ENCODE results near the gene RPS5. TPM values are rescaled to one million over a fixed set of nuclear protein-coding genes. Genes with fewer than 3 reads are reported as not detected.
A peak's percentile ranks its signal among the peaks of the same experiment; 100 is the strongest.

The RPS5 gene
- total RNA-seq, 1 experiment from 2014 or later, result 1,982 TPM

DNA sequence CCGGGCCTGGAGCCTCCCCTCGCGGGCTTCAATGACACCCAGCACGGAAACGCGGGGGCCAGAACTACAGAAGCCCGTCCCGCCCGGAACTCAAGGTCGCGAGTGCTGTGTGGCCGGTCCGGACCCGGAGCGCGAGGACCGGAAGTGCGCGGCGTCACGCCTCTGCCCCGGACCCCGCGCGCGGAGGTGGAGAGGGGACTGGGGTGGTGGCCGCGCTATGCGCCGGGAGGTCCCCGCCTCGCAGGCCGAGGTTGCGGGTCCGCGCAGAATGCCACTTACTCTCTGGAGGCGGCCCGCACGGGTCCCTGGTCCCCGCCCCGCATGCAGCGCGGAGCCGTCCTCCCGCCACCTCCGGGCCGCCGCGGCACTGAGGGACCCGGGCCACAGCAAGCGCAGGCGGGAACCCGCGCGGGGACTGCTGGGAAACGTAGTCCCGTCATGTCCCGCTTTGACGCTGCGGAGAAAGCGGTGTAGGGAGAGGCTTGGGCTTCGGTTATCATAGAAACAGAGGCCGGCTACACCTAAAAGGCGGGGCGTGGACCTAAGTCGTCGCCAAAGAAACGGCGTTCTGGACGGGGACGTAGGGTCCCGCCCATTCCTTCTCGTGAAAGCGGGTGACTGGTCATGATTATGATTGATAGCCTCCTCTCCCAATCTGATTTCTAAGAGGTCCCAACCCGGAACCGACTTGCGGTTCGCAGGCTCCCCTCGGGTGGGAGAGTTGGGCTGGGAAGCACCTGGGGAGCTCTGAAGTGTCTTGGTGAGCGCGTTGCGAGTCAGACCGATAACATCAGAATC lies 6.2 kb upstream of the RPS5 start, which contains the start of gene ZNF837 (continued):
- TF ChIP-seq, protein P1, sequence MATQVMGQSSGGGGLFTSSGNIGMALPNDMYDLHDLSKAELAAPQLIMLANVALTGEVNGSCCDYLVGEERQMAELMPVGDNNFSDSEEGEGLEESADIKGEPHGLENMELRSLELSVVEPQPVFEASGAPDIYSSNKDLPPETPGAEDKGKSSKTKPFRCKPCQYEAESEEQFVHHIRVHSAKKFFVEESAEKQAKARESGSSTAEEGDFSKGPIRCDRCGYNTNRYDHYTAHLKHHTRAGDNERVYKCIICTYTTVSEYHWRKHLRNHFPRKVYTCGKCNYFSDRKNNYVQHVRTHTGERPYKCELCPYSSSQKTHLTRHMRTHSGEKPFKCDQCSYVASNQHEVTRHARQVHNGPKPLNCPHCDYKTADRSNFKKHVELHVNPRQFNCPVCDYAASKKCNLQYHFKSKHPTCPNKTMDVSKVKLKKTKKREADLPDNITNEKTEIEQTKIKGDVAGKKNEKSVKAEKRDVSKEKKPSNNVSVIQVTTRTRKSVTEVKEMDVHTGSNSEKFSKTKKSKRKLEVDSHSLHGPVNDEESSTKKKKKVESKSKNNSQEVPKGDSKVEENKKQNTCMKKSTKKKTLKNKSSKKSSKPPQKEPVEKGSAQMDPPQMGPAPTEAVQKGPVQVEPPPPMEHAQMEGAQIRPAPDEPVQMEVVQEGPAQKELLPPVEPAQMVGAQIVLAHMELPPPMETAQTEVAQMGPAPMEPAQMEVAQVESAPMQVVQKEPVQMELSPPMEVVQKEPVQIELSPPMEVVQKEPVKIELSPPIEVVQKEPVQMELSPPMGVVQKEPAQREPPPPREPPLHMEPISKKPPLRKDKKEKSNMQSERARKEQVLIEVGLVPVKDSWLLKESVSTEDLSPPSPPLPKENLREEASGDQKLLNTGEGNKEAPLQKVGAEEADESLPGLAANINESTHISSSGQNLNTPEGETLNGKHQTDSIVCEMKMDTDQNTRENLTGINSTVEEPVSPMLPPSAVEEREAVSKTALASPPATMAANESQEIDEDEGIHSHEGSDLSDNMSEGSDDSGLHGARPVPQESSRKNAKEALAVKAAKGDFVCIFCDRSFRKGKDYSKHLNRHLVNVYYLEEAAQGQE (IDR thresholded peaks at IDR 0.05; ENCODE audit: low read depth), result no peak
- TF ChIP-seq, protein P2, sequence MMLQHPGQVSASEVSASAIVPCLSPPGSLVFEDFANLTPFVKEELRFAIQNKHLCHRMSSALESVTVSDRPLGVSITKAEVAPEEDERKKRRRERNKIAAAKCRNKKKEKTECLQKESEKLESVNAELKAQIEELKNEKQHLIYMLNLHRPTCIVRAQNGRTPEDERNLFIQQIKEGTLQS (IDR thresholded peaks at IDR 0.05), result no peak
- peak; percentile 85 for TF ChIP-seq EGR1 (IDR thresholded peaks at IDR 0.05; ENCODE audit: low read depth)

DNA sequence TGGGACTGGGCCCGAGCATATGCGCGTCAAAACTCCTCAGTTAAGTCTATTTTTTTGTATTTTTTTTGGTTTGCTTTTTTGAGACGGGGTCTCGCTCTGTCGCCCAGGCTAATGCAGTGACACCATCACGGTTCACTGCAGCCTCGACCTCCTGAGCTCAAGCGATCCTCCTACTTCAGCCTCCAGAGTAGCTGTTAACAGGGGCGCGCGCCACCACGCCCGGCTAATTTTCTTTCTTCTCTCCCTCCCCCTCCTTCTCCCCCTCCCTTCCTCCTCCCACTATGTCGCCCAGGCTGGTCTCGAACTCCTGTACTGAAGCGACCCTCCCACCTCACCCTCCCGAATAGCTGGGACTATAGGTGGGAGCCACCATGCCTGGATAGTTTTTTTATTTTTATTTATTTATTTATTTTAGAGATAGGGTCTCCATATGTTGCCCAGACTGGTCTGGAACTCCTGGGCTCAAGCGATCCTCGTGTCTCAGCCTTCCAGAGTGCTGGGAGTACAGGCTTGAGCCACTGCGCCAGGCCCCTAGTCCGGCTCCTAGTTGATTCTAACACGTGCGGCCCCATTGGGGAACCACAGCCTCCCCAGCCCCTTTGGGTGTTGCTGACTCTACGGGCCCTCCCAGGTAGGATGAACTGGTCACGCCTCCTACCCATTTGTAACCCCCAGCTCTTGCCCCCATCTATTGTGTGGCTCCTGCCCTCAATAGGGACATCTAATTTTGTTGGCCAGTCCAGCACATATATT lies 5.4 kb upstream of the RPS5 start:
- no peak for TF ChIP-seq TCF7L2 (IDR thresholded peaks at IDR 0.05; ENCODE audit: borderline replicate concordance, extremely low read depth, insufficient read depth, insufficient read length)
- no peak for TF ChIP-seq FOSL1 (IDR thresholded peaks at IDR 0.05; ENCODE audit: low read depth)
- TF ChIP-seq EZH2 (IDR thresholded peaks at IDR 0.05), result no peak
- TF ChIP-seq EGR1 (IDR thresholded peaks at IDR 0.05; ENCODE audit: low read depth), result no peak
- no peak for TF ChIP-seq ELF1 (IDR thresholded peaks at IDR 0.05; ENCODE audit: borderline replicate concordance, low read depth)
- no peak for TF ChIP-seq EZH2phosphoT487 (IDR thresholded peaks at IDR 0.05; ENCODE audit: borderline replicate concordance)
- TF ChIP-seq, protein P3, sequence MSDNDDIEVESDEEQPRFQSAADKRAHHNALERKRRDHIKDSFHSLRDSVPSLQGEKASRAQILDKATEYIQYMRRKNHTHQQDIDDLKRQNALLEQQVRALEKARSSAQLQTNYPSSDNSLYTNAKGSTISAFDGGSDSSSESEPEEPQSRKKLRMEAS (IDR thresholded peaks at IDR 0.05), result no peak
- intact Hi-C loops (cut with micrococcal nuclease), result loop anchor here (1.0 kb wide), 1 partner anchor 19 kb away; the partner anchor contains the start of gene ZNF497
- H2AFZ ChIP-seq (ENCODE audit: low read depth, low read length, poor library complexity, severe bottlenecking), result no peak overlapping the region

More for the DNA sequence above, 5.4 kb upstream of the RPS5 start:
- no peaks in the 10 kb centered on the region for H3K9me3 ChIP-seq (ENCODE audit: control insufficient read depth in 1 of 2, insufficient read depth in 1 of 2, low read depth in 1 of 2, low read length in 2 of 2)
- TSS peak; percentile 51 for BruUV-seq (replicated peaks)
- peak overlapping the region; percentile 59 to 92 for H3K4me3 ChIP-seq (replicated peaks in 1 of 2; ENCODE audit: low read depth in 1 of 2, low read length in 2 of 2)
- peaks cover 18 to 40% of the 10 kb centered on the region in 2 experiments for H3K4me1 ChIP-seq (ENCODE audit: control insufficient read depth in 1 of 2, insufficient read depth in 2 of 2, low read length in 2 of 2)
- ChIA-PET RAD21 (ENCODE audit: low non-redundant PET in 1 of 2, low total read pairs in 2 of 2, uncharacterized antibody in 2 of 2, unreplicated experiment in 2 of 2) (no interaction called here), CTCF (no interaction called here), POLR2A (interaction anchor here (0.6 kb wide), 1 partner anchor 139 kb away, joined by 3 read pairs; no protein-coding TSS in a partner anchor)
- H3K79me2 ChIP-seq (ENCODE audit: insufficient read depth, low read length), result peaks cover 24% of the 10 kb centered on the region
- no peak for DNase-seq (ENCODE audit: low read depth, low spot score)
- H3K27ac ChIP-seq (ENCODE audit: low read depth, low read length), result peak overlapping the region; percentile 92
- no peaks in the 10 kb centered on the region for H3K9me2 ChIP-seq (ENCODE audit: insufficient read depth)
- H4K20me1 ChIP-seq (ENCODE audit: insufficient read depth), result no peaks in the 10 kb centered on the region
- no peak for ATAC-seq
- no peaks in the 10 kb centered on the region for H3K27me3 ChIP-seq (ENCODE audit: insufficient read depth, low read length)
- H3K36me3 ChIP-seq (ENCODE audit: control insufficient read depth in 1 of 2, insufficient read depth in 2 of 2, low read length in 2 of 2), result 0 out of 4 replicates have a peak, but pooled peaks cover 0 to 2% of the 10 kb centered on the region in 2 experiments
- H3K9ac ChIP-seq (ENCODE audit: low read length), result peak overlapping the region; percentile 89
- H3K4me2 ChIP-seq (ENCODE audit: low read length), result peak overlapping the region; percentile 100
